Fibroblast of lung (primary cell): Measurements from ENCODE around the gene GRK5.

ENCODE experiments used
- CTCF ChIP-seq, 2 donors: IDR thresholded peaks in 1 of 2; conservative IDR thresholded peaks in 1 of 2; 1 replicate in 1 of 2; 2 replicates in 1 of 2; pipeline ENCODE4 v1.5.1; 2011 to 2012; ENCODE audit warnings: low read length in 2 of 2, control low read depth in 1 of 2, inconsistent platforms in 1 of 2, low read depth in 1 of 2, mild to moderate bottlenecking in 1 of 2
- EZH2 ChIP-seq: IDR thresholded peaks from 2 replicates; pipeline ENCODE4 v1.5.1; 2012; ENCODE audit warnings: low read length, control low read depth, mild to moderate bottlenecking; ENCODE audit errors: missing control alignments

DNA sequence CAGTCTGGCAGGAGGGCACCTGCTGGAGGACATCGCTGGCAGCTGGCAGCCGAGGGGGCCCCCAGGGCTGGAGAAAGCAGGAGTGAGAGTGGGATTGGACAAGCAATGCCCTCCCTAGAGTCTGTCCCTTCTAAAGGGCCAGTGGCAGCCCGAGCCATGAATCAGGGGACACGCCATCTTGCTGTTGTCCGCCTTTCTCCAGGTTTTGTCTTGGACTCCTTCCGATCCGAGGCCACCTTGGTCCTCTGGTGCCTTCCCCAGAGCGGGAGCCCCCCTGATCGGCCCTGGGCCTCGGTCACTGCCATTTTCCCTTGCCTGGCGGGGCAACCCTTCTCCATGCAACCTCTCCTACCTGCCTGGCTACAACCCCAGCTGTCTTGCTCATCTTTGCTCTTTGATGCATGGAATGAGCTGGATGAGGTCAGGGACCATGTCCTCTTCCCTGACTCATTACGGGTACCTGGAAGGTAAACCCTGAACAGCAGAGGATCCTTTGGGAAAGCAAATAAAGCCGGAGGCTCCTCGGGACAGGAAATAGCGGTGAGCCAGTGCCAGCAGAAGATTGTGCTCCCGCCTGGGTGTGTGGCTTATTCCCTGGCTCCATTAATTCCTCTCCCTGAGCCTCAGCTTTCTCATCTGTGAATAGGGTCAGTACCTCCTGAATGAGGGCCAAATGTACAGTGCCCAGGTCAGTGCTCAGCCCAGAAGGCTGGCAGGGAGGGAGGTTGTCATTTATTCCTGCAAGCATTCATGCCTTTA lies 112.0 kb downstream of the GRK5 start:
- TF ChIP-seq EZH2: no peak
- no peak for TF ChIP-seq CTCF (conservative IDR thresholded peaks at IDR 0.05 in 1 of 2, IDR thresholded peaks at IDR 0.05 in 1 of 2; ENCODE audit: low read depth in 1 of 2, low read length in 2 of 2)
